GM13977 (cell line): ENCODE results near the gene PRKG2.

ENCODE experiments used
- DNase-seq: peaks from one replicate; pipeline ENCODE4 v3.0.0; 2012; ENCODE audit warnings: low spot score
- in situ Hi-C: fragments of 300-500 bp; cut with MboI; formaldehyde crosslinking; loops from one replicate; pipeline ENCODE4 v1.12.0; 2022; ENCODE audit warnings: low sequenced_read_pairs, low pct_unique_long_range_greater_than_20kb, mixed read lengths, inconsistent platforms; ENCODE audit not compliant: unreplicated experiment
- TF ChIP-seq, protein P1 (sequence below): IDR thresholded peaks from 2 replicates; pipeline ENCODE4 v1.5.1; 2012; ENCODE audit warnings: mild to moderate bottlenecking, control low read depth; ENCODE audit not compliant: insufficient read depth; ENCODE audit errors: extremely low read depth, missing control alignments

The PRKG2 gene

DNA sequence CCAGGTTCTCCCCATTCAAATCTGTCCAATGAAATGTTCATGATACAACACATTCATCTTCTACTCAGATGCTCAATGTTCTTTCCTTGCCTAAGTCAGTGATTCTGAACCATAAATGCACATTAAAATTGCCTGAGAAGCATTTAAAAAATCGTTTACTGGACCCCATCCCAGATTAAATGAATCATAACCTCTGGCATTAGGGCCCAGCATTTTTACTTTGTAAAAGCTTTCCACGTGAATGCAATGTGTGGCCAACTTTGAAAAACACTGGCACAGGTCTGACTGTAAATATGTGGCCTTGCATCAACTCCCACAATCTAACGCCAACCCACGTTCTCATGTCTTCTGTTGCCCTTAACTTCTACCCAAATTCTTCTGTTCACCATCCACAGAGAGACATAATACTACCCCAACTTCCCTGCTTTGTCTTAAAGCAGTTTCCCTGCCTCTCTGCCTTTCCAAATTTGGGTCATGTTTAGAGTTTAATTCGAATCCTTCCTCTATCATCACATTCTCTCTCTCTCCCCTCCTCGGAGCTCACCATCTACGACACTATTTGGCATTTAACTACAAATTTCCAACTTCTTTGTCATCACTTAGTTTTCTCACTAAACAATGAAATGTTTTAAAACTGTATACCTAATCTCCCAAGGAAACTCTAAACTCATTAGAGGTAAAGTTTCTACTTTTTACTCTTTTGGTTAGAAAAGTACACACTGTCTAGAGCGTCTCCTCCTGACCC is 78.7 kb downstream of the PRKG2 start:
- DNase-seq = no peak
- in situ Hi-C loops = no loop called here
- TF ChIP-seq, protein P1, sequence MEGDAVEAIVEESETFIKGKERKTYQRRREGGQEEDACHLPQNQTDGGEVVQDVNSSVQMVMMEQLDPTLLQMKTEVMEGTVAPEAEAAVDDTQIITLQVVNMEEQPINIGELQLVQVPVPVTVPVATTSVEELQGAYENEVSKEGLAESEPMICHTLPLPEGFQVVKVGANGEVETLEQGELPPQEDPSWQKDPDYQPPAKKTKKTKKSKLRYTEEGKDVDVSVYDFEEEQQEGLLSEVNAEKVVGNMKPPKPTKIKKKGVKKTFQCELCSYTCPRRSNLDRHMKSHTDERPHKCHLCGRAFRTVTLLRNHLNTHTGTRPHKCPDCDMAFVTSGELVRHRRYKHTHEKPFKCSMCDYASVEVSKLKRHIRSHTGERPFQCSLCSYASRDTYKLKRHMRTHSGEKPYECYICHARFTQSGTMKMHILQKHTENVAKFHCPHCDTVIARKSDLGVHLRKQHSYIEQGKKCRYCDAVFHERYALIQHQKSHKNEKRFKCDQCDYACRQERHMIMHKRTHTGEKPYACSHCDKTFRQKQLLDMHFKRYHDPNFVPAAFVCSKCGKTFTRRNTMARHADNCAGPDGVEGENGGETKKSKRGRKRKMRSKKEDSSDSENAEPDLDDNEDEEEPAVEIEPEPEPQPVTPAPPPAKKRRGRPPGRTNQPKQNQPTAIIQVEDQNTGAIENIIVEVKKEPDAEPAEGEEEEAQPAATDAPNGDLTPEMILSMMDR = no peak

GRCh38 chr4:81135501-81135900 is 79.5 kb downstream of the PRKG2 start:
- TF ChIP-seq, protein P1 = no peak
- no peak for DNase-seq
- in situ Hi-C loops = no loop called here

- in situ Hi-C loops = no loop called here
- DNase-seq = no peak
- TF ChIP-seq, protein P1 = no peak
Measured at GRCh38 chr4:81131563-81131962, 83.5 kb downstream of the PRKG2 start.

- no peak for DNase-seq
- in situ Hi-C loops = no loop called here
- TF ChIP-seq, protein P1 = no peak
Measured at GRCh38 chr4:81131066-81131465, 84.0 kb downstream of the PRKG2 start.

- no peak for DNase-seq
- TF ChIP-seq, protein P1 = no peak
- in situ Hi-C loops = no loop called here
Measured at GRCh38 chr4:81130569-81130968, 84.5 kb downstream of the PRKG2 start.

GRCh38 chr4:81120055-81120454 is 95.0 kb downstream of the PRKG2 start:
- in situ Hi-C loops = no loop called here
- TF ChIP-seq, protein P1 = no peak
- no peak for DNase-seq

DNA sequence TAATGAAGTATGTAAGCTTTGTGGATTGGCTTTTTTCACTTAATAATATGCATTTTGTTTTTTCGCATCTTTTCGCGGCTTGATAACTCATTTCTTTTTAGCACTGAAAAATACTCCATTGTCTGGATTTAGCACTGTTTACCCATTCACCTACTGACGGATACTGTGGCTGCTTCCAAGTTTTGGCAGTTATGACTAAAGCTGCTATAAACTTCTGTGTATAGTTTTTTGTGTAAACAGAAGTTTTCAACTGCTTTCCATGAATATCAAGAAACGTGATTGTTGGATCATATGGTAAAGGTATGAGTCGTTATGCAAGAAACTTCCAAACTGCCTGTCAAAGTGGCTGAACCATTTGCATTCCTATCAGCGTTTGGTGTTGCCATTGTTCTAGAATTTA is 96.9 kb downstream of the PRKG2 start:
- no peak for DNase-seq
- in situ Hi-C loops = no loop called here
- TF ChIP-seq, protein P1 = no peak
